VCaP (cell line): ENCODE results near the gene HSPA1A.

ENCODE experiments used
- H3K27ac ChIP-seq: fragments of 450-650 bp; 2 replicates; pipeline ENCODE4 v1.5.1; 2017
- CTCF ChIP-seq: fragments of 450-650 bp; conservative IDR thresholded peaks from 2 replicates; pipeline ENCODE4 v1.5.1; 2017; ENCODE audit warnings: mild to moderate bottlenecking, moderate library complexity

Gene HSPA1A

GRCh38 chr6:31770860-31771259 is 44.5 kb upstream of the HSPA1A start:
- H3K27ac ChIP-seq, result no peak overlapping the region
- TF ChIP-seq CTCF, result no peak

DNA sequence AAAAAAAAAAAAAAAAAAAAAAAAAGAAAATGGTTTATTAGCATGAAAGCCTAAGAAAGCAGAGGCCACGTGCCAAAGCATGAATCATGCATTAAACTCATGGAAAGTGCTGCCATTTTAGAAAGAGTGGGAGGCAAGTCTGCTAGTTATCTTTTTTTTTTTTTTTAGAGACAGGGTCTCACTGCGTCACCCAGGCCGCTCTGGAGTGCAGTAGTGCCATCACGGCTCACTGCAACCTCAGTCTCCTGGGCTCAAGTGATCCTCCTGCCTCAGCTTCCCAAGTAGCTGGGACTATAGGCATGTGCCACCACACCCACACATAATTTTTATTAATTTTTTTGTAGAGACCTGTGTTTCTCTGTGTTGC is 43.4 kb upstream of the HSPA1A start:
- no peak for TF ChIP-seq CTCF
- H3K27ac ChIP-seq, result no peak overlapping the region

GRCh38 chr6:31775184-31775583 is 40.2 kb upstream of the HSPA1A start:
- TF ChIP-seq CTCF, result no peak
- no peak overlapping the region for H3K27ac ChIP-seq

DNA sequence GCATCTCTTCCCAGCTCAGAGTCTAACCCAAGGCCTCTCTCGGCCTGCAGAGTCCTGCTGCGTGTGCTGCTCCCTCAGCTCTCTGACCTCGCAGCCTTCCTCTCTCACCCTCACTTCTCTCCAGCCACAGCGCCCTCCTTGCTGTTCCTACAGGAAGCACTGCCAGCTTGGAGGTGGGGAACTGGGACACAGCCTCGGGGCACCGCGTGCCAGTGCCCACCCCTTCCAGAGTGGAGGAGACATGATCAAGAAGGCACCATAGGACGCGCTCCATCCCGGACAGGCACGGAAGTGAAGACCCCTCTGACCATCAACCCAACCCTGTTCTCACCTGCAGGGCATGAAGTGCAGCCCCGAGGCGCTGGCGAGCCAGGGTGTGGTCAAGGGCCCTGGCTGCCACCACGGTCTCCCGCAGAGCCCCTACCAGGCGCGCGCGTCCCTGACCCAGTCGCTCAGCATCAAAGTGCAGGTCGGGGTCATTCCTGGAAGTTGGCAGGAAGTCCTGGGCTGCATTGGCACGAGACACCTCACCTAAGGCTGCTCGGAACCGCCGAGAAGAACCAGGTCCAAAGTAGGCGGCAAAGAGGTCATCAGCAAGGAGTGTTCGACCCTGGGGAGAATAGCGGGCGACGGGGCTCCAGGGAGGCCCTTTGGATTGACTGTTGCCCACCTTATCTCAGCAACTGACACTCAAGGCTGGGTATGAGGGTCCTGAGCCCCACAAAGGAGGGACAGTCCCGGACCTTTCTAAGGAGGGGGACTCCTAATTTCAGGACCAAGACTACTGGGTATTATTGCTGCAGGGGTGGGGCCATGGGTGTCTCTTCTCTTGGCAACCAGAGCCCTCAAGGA is 39.5 kb upstream of the HSPA1A start:
- no peak for TF ChIP-seq CTCF
- H3K27ac ChIP-seq, result no peak overlapping the region

GRCh38 chr6:31776485-31776988 is 38.8 kb upstream of the HSPA1A start:
- no peak overlapping the region for H3K27ac ChIP-seq
- no peak for TF ChIP-seq CTCF

GRCh38 chr6:31776989-31777666 is 38.2 kb upstream of the HSPA1A start, which contains the start of gene VWA7:
TSS of gene VWA7 (minus strand) at chr6:31777328. CDS start at chr6:31776779, 549 bp downstream.
- TF ChIP-seq CTCF, result no peak
- H3K27ac ChIP-seq, result no peak within 1 kb of the TSS

DNA sequence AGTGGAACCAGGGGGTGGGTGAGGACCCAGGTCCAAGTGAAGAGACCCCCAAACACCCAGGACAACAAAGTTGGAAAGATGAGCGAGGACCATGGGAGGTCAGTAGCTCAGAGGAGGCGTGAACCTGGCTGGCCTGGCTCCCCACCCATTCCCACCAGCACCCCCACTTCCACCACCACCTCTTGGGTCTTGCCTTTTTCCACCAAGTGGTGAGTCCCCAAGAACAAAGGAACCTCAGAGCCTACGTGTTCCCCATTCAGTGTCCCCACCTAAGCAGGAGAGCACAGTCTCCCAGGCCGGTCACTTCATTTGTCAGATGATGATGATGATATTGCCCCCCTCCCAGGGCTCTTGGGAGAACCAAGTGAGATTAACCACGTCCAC is 37.7 kb upstream of the HSPA1A start:
- H3K27ac ChIP-seq, result no peak overlapping the region
- TF ChIP-seq CTCF, result no peak
